ENCODE data around the gene ZNF665. TPM values are rescaled to one million over a fixed set of nuclear protein-coding genes. Genes with fewer than 3 reads are reported as not detected.

Gene ZNF665
- total and polyA plus RNA-seq, 2 donors (not counting 1 experiment from before 2014, with no cell fraction given): 12.8 to 16.3 TPM

- POLR2A ChIA-PET: interaction anchor here (1.1 kb wide), 1 partner anchor 24 kb away, joined by 3 read pairs; the partner anchor contains the start of gene ZNF347
- no peaks in the 10 kb centered on the region for H3K27me3 ChIP-seq (replicated peaks in 1 of 4; ENCODE audit: control extremely low read depth in 1 of 4, control insufficient read depth in 3 of 4, insufficient read depth in 4 of 4, low read length in 3 of 4)
- CTCF ChIA-PET: interaction anchor here (1.5 kb wide), 1 partner anchor 12 kb away, joined by 4 read pairs; no protein-coding TSS in a partner anchor
- Mint-ChIP-seq H3K27me3 (no peaks in the 10 kb centered on the region), H3K9me3 (ENCODE audit: insufficient read depth) (peaks cover 3% of the 10 kb centered on the region), H3K27ac (peak overlapping the region; percentile 20), H3K4me3 (no peak overlapping the region), H3K4me1 (peaks cover 12% of the 10 kb centered on the region)
- intact Hi-C loops (cut with micrococcal nuclease): no loop called here
- peaks cover 4 to 10% of the 10 kb centered on the region in 2 experiments for H3K36me3 ChIP-seq (replicated peaks in 1 of 2; ENCODE audit: control extremely low read depth in 1 of 2, control insufficient read depth in 1 of 2, extremely low read depth in 1 of 2, insufficient read depth in 2 of 2, low read length in 1 of 2)
- no peak overlapping the region for H3K4me2 ChIP-seq (replicated peaks; ENCODE audit: low read depth, low read length, poor library complexity, severe bottlenecking)
- H3K79me2 ChIP-seq (ENCODE audit: control insufficient read depth, insufficient read depth, low read length): no peaks in the 10 kb centered on the region
- no peak overlapping the region for H3K4me3 ChIP-seq (ENCODE audit: control extremely low read depth in 1 of 5, extremely low read depth in 1 of 5, insufficient read depth in 1 of 5, low read depth in 2 of 5, low read length in 4 of 5)
- H3K9ac ChIP-seq (ENCODE audit: low read length): no peak overlapping the region
- 95% methylated on average over 5 of the region's 6 CpGs for WGBS (ENCODE audit: insufficient coverage)
- H3K27ac ChIP-seq (ENCODE audit: low read length in 2 of 2): no peak overlapping the region
- ATAC-seq (ENCODE audit: low read depth) (no peak), DNase-seq (no peak)
- TF ChIP-seq EZH2 (IDR thresholded peaks at IDR 0.05; ENCODE audit: borderline replicate concordance, insufficient read depth, low read depth, low read length, poor library complexity, severe bottlenecking): no peak
- TF ChIP-seq, protein P1, sequence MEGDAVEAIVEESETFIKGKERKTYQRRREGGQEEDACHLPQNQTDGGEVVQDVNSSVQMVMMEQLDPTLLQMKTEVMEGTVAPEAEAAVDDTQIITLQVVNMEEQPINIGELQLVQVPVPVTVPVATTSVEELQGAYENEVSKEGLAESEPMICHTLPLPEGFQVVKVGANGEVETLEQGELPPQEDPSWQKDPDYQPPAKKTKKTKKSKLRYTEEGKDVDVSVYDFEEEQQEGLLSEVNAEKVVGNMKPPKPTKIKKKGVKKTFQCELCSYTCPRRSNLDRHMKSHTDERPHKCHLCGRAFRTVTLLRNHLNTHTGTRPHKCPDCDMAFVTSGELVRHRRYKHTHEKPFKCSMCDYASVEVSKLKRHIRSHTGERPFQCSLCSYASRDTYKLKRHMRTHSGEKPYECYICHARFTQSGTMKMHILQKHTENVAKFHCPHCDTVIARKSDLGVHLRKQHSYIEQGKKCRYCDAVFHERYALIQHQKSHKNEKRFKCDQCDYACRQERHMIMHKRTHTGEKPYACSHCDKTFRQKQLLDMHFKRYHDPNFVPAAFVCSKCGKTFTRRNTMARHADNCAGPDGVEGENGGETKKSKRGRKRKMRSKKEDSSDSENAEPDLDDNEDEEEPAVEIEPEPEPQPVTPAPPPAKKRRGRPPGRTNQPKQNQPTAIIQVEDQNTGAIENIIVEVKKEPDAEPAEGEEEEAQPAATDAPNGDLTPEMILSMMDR (IDR thresholded peaks at IDR 0.05): no peak
- peaks cover 0 to 57% (median 13%) of the 10 kb centered on the region in 3 donors for H3K9me3 ChIP-seq (ENCODE audit: control extremely low read depth in 1 of 3, control insufficient read depth in 2 of 3, insufficient read depth in 1 of 3, low read length in 2 of 3)
- H4K20me1 ChIP-seq (ENCODE audit: control insufficient read depth, insufficient read depth, low read length, poor library complexity, severe bottlenecking): no peaks in the 10 kb centered on the region
- no peak overlapping the region for H2AFZ ChIP-seq (ENCODE audit: insufficient read depth, low read depth, low read length, poor library complexity, severe bottlenecking)
- H3K4me1 ChIP-seq (ENCODE audit: control insufficient read depth in 2 of 2, insufficient read depth in 2 of 2, low read length in 2 of 2): peaks cover 4 to 5% of the 10 kb centered on the region in 2 donors
These were observed 9.9 kb downstream of the ZNF665 start for GRCh38 chr19:53183146-53183764.

- WGBS (ENCODE audit: insufficient coverage): 93% methylated on average over 10 of the region's 10 CpGs
- Histone ChIP-seq H3K27ac (ENCODE audit: low read length in 2 of 2) (no peak overlapping the region), H3K9me3 (ENCODE audit: control extremely low read depth in 1 of 3, control insufficient read depth in 2 of 3, insufficient read depth in 1 of 3, low read length in 2 of 3) (peaks cover 4 to 59% (median 19%) of the 10 kb centered on the region in 3 donors), H4K20me1 (ENCODE audit: control insufficient read depth, insufficient read depth, low read length, poor library complexity, severe bottlenecking) (no peaks in the 10 kb centered on the region), H3K79me2 (ENCODE audit: control insufficient read depth, insufficient read depth, low read length) (no peaks in the 10 kb centered on the region), H3K4me3 (ENCODE audit: control extremely low read depth in 1 of 5, extremely low read depth in 1 of 5, insufficient read depth in 1 of 5, low read depth in 2 of 5, low read length in 4 of 5) (no peak overlapping the region), H2AFZ (ENCODE audit: insufficient read depth, low read depth, low read length, poor library complexity, severe bottlenecking) (no peak overlapping the region), H3K4me2 (replicated peaks; ENCODE audit: low read depth, low read length, poor library complexity, severe bottlenecking) (no peak overlapping the region), H3K36me3 (replicated peaks in 1 of 2; ENCODE audit: control extremely low read depth in 1 of 2, control insufficient read depth in 1 of 2, extremely low read depth in 1 of 2, insufficient read depth in 2 of 2, low read length in 1 of 2) (peaks cover 4 to 10% of the 10 kb centered on the region in 2 experiments), H3K27me3 (replicated peaks in 1 of 4; ENCODE audit: control extremely low read depth in 1 of 4, control insufficient read depth in 3 of 4, insufficient read depth in 4 of 4, low read length in 3 of 4) (no peaks in the 10 kb centered on the region), H3K4me1 (ENCODE audit: control insufficient read depth in 2 of 2, insufficient read depth in 2 of 2, low read length in 2 of 2) (peaks cover 4 to 5% of the 10 kb centered on the region in 2 donors), H3K9ac (ENCODE audit: low read length) (no peak overlapping the region)
- intact Hi-C loops (cut with micrococcal nuclease): no loop called here
- no peak for TF ChIP-seq EZH2 (IDR thresholded peaks at IDR 0.05; ENCODE audit: borderline replicate concordance, insufficient read depth, low read depth, low read length, poor library complexity, severe bottlenecking)
- TF ChIP-seq, protein P1 (IDR thresholded peaks at IDR 0.05): no peak
- POLR2A ChIA-PET: no interaction called here
- Mint-ChIP-seq H3K9me3 (ENCODE audit: insufficient read depth) (peaks cover 3% of the 10 kb centered on the region), H3K27me3 (no peaks in the 10 kb centered on the region), H3K4me1 (peaks cover 12% of the 10 kb centered on the region), H3K27ac (no peak overlapping the region), H3K4me3 (no peak overlapping the region)
- DNase-seq (no peak), ATAC-seq (ENCODE audit: low read depth) (no peak)
- CTCF ChIA-PET: interaction anchor here (1.5 kb wide), 1 partner anchor 13 kb away, joined by 4 read pairs; no protein-coding TSS in a partner anchor
These were observed 11.0 kb downstream of the ZNF665 start for GRCh38 chr19:53182202-53182601.

All from B cell (primary cell).